Prostate gland (tissue), 2 donors: ENCODE data around the gene ZC3H7A. TPM values are rescaled to one million over a fixed set of nuclear protein-coding genes. Genes with fewer than 3 reads are reported as not detected.
A peak's percentile ranks its signal among the peaks of the same experiment; 100 is the strongest.

ENCODE experiments used
- DNase-seq: peaks from one replicate; pipeline ENCODE4 v3.0.0-alpha.2; 2019; ENCODE audit warnings: low spot score
- H3K27ac ChIP-seq, 2 donors: fragments of 200-600 bp; sonication (generic); 2 replicates each; pipeline ENCODE4 v1.5.1; 2017 to 2019
- H3K27me3 ChIP-seq: fragments of 200-600 bp; sonication (generic); replicated peaks from 2 replicates; pipeline ENCODE4 v1.5.1; 2019; ENCODE audit not compliant: insufficient read depth
- H3K36me3 ChIP-seq, 2 donors: fragments of 200-600 bp; sonication (generic); 1 replicate in 1 of 2; 2 replicates in 1 of 2; pipeline versions ENCODE4 v1.5.1 to v1.8.1; 2017 to 2019
- H3K4me1 ChIP-seq: fragments of 200-600 bp; sonication (generic); replicated peaks from 2 replicates; pipeline ENCODE4 v1.5.1; 2019
- H3K4me3 ChIP-seq, 2 donors: fragments of 200-600 bp; sonication (generic); 2 replicates each; pipeline ENCODE4 v1.5.1; 2017 to 2019
- H3K9me3 ChIP-seq: fragments of 200-600 bp; sonication (generic); 2 replicates; pipeline ENCODE4 v1.5.1; 2017
- POLR2A ChIP-seq: fragments of 450-650 bp; IDR thresholded peaks from one replicate; pipeline ENCODE4 v1.6.1; 2016; ENCODE audit warnings: antibody characterized with exemption, mild to moderate bottlenecking
- POLR2AphosphoS5 ChIP-seq: sonication (generic); formaldehyde crosslinking; IDR thresholded peaks from one replicate; pipeline ENCODE4 v1.6.1; 2017; ENCODE audit warnings: antibody characterized with exemption
- WGBS: methylation state at CpG from one replicate; pipeline ENCODE4 v1.1.5; 2018; 5-methylcytosine and 5-hydroxymethylcytosine counted together
- intact Hi-C: fragments of 100-400 bp; cut with DNase I; formaldehyde crosslinking; loops from one replicate; pipeline ENCODE4 v1.14.2; 2022
- total RNA-seq, 2 donors: library from RNA; depleted of rRNA; stranded (reverse); fragments of >200 nt; gene quantifications; one replicate each; pipeline ENCODE4 v1.1.0, GENCODE V29; 2016
- TF ChIP-seq, protein P1 (sequence below), 4 experiments: fragments of 200-600 bp in 2 of 4; fragments of 450-650 bp in 2 of 4; sonication (generic) in 2 of 4; IDR thresholded peaks; 1 replicate in 3 of 4; 2 replicates in 1 of 4; pipeline ENCODE4 v1.5.1; 2016 to 2019; ENCODE audit warnings: antibody characterized with exemption in 4 of 4, mild to moderate bottlenecking in 2 of 4, moderate library complexity in 2 of 4

ZC3H7A gene
- total RNA-seq, 2 donors from 2014 or later, result 48.9 to 56.4 TPM

DNA sequence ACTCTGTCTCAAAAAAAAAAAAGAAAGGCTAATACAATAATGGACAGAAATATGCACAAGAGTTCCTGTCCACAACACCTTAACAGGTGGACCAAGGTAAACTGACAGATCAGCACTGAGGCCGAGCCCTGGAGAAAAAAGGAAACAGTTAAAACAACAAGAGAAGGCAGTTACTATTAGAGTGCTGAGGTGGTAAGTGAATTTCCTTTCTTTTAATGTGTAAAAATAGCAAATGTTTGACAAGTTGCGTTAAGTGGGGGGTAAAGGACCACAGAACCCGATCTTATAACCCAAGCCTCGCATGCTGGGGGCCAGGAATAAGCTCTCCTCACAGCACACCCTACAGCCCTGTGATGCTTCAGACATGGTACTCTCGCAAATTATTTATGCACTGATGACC lies 79.2 kb downstream of the ZC3H7A start:
- WGBS, result 74% methylated on average over 5 of the region's 5 CpGs
- TF ChIP-seq, protein P1, sequence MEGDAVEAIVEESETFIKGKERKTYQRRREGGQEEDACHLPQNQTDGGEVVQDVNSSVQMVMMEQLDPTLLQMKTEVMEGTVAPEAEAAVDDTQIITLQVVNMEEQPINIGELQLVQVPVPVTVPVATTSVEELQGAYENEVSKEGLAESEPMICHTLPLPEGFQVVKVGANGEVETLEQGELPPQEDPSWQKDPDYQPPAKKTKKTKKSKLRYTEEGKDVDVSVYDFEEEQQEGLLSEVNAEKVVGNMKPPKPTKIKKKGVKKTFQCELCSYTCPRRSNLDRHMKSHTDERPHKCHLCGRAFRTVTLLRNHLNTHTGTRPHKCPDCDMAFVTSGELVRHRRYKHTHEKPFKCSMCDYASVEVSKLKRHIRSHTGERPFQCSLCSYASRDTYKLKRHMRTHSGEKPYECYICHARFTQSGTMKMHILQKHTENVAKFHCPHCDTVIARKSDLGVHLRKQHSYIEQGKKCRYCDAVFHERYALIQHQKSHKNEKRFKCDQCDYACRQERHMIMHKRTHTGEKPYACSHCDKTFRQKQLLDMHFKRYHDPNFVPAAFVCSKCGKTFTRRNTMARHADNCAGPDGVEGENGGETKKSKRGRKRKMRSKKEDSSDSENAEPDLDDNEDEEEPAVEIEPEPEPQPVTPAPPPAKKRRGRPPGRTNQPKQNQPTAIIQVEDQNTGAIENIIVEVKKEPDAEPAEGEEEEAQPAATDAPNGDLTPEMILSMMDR (IDR thresholded peaks at IDR 0.05), result no peak
- TF ChIP-seq POLR2A (no peak), POLR2AphosphoS5 (no peak)
- Histone ChIP-seq H3K9me3 (no peaks in the 10 kb centered on the region), H3K27ac (no peak overlapping the region), H3K27me3 (no peaks in the 10 kb centered on the region), H3K4me3 (no peak overlapping the region), H3K36me3 (no peaks in the 10 kb centered on the region), H3K4me1 (no peaks in the 10 kb centered on the region)
- DNase-seq, result no peak
- intact Hi-C loops, result loop anchor here (5.0 kb wide), 1 partner anchor 186 kb away; no protein-coding TSS in a partner anchor

GRCh38 chr16:11716336-11716735 lies 80.7 kb downstream of the ZC3H7A start:
- Histone ChIP-seq H3K9me3 (no peaks in the 10 kb centered on the region), H3K36me3 (no peaks in the 10 kb centered on the region), H3K27ac (peak overlapping the region in 1 of 2 donors; percentile 44), H3K4me1 (no peaks in the 10 kb centered on the region), H3K27me3 (no peaks in the 10 kb centered on the region), H3K4me3 (no peak overlapping the region)
- DNase-seq, result no peak
- intact Hi-C loops, result loop anchor here (5.0 kb wide), 1 partner anchor 184 kb away; no protein-coding TSS in a partner anchor
- no peak for TF ChIP-seq POLR2A
- TF ChIP-seq, protein P1 (IDR thresholded peaks at IDR 0.05), result no peak
- TF ChIP-seq POLR2AphosphoS5, result no peak

DNA sequence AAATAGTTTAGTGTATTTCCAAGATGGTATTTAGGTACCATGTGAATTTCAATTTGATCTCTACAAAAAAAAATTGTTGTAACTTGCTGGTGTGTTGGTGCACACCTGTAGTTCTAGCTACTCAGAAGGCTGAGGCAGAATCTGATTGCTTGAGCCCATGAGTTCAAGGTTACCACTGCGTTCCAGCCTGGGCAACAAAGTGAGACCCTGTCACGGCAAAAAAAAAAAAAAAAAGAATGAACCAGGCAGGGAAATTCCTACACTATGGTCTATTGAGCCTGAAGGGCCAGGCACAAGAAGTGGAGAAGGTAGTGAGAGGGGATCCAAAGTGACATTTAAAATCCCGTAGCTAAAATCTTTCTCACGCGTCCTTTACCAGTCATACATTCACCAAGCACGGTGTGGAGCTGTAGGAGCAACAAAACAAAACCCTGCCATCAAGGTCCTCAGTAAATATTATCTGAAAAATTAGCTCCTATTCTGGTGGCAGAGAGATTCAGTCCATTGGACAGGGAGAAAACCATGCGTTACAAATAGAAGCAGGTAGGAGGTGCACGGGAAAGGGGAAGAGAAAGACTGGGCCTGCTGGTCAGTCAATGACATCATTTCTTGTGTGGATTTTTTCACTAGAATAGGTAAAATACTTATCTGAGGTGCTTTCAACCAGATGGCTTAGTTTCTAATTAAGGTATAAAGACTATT lies 81.7 kb downstream of the ZC3H7A start:
- no peaks in the 10 kb centered on the region for H3K4me1 ChIP-seq
- H3K9me3 ChIP-seq, result no peaks in the 10 kb centered on the region
- H3K27me3 ChIP-seq, result no peaks in the 10 kb centered on the region
- intact Hi-C loops, result loop anchor here (2.0 to 5.0 kb wide), 2 partner anchors 183 to 319 kb away; no protein-coding TSS in a partner anchor
- H3K36me3 ChIP-seq, result no peaks in the 10 kb centered on the region
- no peak for DNase-seq
- no peak for TF ChIP-seq POLR2A
- TF ChIP-seq, protein P1 (IDR thresholded peaks at IDR 0.05), result peak in 1 of 4 experiments; percentile 7
- TF ChIP-seq POLR2AphosphoS5, result no peak
- H3K27ac ChIP-seq, result peak overlapping the region in 1 of 2 donors; percentile 44
- 78% methylated on average over 8 of the region's 8 CpGs for WGBS
- H3K4me3 ChIP-seq, result no peak overlapping the region

DNA sequence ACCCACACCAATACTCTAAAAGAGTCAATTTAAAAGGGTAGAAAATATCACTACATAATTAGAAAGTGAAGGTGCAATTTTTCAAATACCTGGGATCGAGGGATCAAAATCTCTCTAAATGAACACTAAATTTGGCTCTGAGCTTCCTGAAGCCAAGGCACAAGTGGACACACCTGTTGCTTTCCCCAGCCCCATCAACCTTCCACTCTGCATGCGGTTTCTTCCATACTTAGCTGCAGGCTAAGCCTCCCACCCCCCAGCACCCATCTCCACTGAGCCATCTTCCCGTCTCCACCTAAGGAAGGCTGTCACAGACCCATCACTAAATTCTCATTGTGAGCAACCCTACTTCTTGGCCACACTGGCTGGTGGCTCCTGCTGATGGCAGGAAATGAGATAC lies 84.9 kb downstream of the ZC3H7A start:
- no peak for DNase-seq
- Histone ChIP-seq H3K27ac (no peak overlapping the region), H3K27me3 (no peaks in the 10 kb centered on the region), H3K36me3 (no peaks in the 10 kb centered on the region), H3K4me1 (no peaks in the 10 kb centered on the region), H3K4me3 (no peak overlapping the region), H3K9me3 (no peaks in the 10 kb centered on the region)
- intact Hi-C loops, result loop anchor here (5.0 kb wide), 1 partner anchor 40 kb away; no protein-coding TSS in a partner anchor
- no peak for TF ChIP-seq POLR2AphosphoS5
- TF ChIP-seq, protein P1 (IDR thresholded peaks at IDR 0.05), result no peak
- TF ChIP-seq POLR2A, result no peak
- 95% methylated on average over 3 of the region's 3 CpGs for WGBS

DNA sequence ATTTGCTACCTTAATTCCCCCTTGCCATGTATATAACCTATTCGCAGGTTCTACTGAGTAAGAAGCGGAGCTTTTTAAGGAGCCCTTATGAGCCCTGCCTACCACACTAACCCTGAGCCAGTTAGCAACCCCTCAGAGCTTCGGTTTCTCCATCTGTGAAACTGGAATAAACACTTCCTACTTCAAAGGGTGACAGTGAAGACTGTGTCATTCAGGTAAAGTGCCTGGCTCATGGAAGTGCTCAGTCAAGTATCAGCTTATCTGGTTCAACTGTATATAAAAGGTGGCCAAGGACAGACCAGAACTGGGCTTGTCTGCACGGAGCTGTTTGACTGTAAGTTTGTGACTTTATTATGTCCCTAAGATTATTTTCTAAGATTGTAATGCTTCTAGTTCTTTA lies 85.4 kb downstream of the ZC3H7A start:
- peaks cover 1% of the 10 kb centered on the region for H3K4me1 ChIP-seq
- WGBS, result 76% methylated on average over 4 of the region's 4 CpGs
- no peak overlapping the region for H3K4me3 ChIP-seq
- no peak for DNase-seq
- intact Hi-C loops, result loop anchor here (5.0 kb wide), 1 partner anchor 39 kb away; no protein-coding TSS in a partner anchor
- no peaks in the 10 kb centered on the region for H3K9me3 ChIP-seq
- no peak for TF ChIP-seq POLR2AphosphoS5
- TF ChIP-seq POLR2A, result no peak
- TF ChIP-seq, protein P1 (IDR thresholded peaks at IDR 0.05), result no peak
- H3K27ac ChIP-seq, result peak overlapping the region in 1 of 2 donors; percentile 12
- H3K27me3 ChIP-seq, result no peaks in the 10 kb centered on the region
- no peaks in the 10 kb centered on the region for H3K36me3 ChIP-seq
